NOMO-1 treated with DMSO at 0.1 percent for 48 hours (cell line): ENCODE measurements around the gene GAA.
"Not testable (repeated sequence)": the region's sequence is repeated elsewhere in the genome, so short reads cannot be mapped to it uniquely, and the experiment has no call there.

Experiments used
- DNase-seq: peaks from one replicate; lab custom pipeline; 2025; ENCODE audit not compliant: unreplicated experiment; lab: John Stamatoyannopoulos, UW

GAA gene

GRCh38 chr17:80141463-80142165, 40.2 kb downstream of the GAA start:
- no peak for DNase-seq

- no peak for DNase-seq
Measured at GRCh38 chr17:80142929-80143328, 41.5 kb downstream of the GAA start.

GRCh38 chr17:80145076-80146075, 44.0 kb downstream of the GAA start:
- DNase-seq: no peak

- peak; percentile 26 for DNase-seq
Measured at GRCh38 chr17:80146121-80147034, 45.0 kb downstream of the GAA start.

- peak; percentile 98 for DNase-seq
Measured at GRCh38 chr17:80147035-80147822, 45.8 kb downstream of the GAA start, which contains the start of gene EIF4A3. EIF4A3 (minus strand) TSS chr17:80147128; CDS start chr17:80146961, 167 bp downstream.

GRCh38 chr17:80151333-80151732, 50.0 kb downstream of the GAA start:
- DNase-seq: no peak

GRCh38 chr17:80152081-80152702, 50.8 kb downstream of the GAA start:
- DNase-seq: peak; percentile 67

GRCh38 chr17:80153004-80153403, 51.6 kb downstream of the GAA start:
- DNase-seq: no peak

GRCh38 chr17:80154166-80154565, 52.8 kb downstream of the GAA start:
- DNase-seq: no peak

GRCh38 chr17:80155600-80155999, 54.2 kb downstream of the GAA start:
- not testable (repeated sequence) for DNase-seq

GRCh38 chr17:80158846-80159245, 57.5 kb downstream of the GAA start:
- DNase-seq: no peak

- no peak for DNase-seq
Measured at GRCh38 chr17:80160536-80160935, 59.2 kb downstream of the GAA start.

GRCh38 chr17:80163336-80163735, 62.0 kb downstream of the GAA start:
- DNase-seq: peak; percentile 28

- no peak for DNase-seq
Measured at GRCh38 chr17:80164185-80164584, 62.8 kb downstream of the GAA start.

- no peak for DNase-seq
Measured at GRCh38 chr17:80166446-80166845, 65.1 kb downstream of the GAA start.

- DNase-seq: no peak
Measured at GRCh38 chr17:80168371-80168770, 67.0 kb downstream of the GAA start.

- no peak for DNase-seq
Measured at GRCh38 chr17:80169107-80169506, 67.7 kb downstream of the GAA start.
